GM18519 (cell line): ENCODE data around the gene NAV2.

Experiments
- ATAC-seq: cut with Tn5 transposase; IDR thresholded peaks from one replicate; pipeline ENCODE4 v1.9.1; 2021; ENCODE audit warnings: mild to moderate bottlenecking, moderate library complexity; ENCODE audit not compliant: unreplicated experiment, low FRiP score

Gene NAV2

GRCh38 chr11:19822531-19822930 is 109.9 kb downstream of the NAV2 start:
- no peak for ATAC-seq

GRCh38 chr11:19826606-19827005 is 114.0 kb downstream of the NAV2 start:
- ATAC-seq, result no peak

- ATAC-seq, result no peak
Observed at GRCh38 chr11:19827399-19828135, 114.9 kb downstream of the NAV2 start.

DNA sequence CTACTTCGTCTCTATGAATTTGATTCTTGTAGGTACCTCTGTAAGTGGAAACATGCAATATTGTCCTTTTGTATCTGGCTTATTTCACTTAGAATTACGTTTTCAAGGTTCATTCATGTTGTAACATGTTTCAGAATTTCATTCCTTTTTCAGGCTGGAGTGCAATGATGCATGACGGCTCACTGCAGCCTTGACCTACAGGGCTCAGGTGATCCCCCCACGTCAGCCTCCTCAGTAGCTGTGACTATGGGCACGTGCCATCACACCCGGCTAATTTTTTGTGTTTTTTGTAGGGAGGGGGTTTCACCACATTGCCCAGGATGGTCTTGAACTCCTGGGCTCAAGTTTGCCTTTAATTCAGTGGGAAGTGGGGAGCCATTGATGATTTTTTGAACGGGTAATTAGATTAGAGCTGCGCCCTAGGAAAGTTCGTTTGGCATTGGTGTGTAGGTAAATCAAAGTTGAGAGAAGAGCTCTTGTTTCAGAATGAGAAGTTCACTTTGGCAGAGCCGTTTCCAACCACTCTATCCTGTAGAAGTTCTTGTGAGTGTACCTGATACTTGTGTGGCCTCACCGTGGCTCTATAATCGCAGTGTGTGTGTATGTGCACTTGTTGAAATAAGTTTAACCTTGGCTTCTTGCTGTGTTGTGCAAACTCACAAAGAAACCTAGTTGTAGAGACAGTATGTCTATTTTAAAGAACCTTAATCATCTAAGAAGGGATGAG is 115.9 kb downstream of the NAV2 start:
- no peak for ATAC-seq

DNA sequence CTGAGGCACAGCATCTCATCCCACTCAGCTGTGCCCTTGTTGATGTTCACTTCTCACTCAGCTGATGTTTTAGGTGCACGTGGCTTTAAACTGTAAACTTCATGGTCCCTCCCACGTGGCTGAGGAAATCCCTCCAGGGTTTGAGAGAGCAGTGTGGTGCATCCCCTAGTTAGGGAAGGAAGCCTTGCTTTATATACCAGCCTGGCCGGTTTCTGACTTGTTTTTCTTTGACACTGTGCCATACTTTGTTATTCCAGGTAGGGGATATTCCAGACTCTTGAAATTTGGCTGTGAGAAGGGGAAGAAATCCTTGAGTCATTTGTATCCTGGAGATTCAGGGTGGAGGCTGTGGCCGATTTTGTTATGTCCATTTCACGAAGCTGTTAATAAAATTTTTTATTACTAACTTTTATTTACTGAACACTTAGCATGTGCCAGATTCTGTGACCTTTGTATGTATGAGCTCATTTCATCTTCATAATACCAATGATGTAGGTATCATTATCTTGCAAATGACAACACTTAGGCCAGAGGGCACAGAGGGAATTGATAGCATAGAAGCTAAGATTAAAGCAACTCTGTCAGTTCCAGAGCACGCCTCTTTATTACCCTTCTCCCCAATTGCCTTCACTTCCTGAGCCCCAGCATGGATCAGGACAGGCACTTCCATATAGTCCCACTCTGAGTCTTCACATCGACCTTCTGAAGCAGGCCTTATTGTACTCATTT is 116.6 kb downstream of the NAV2 start:
- ATAC-seq, result no peak

DNA sequence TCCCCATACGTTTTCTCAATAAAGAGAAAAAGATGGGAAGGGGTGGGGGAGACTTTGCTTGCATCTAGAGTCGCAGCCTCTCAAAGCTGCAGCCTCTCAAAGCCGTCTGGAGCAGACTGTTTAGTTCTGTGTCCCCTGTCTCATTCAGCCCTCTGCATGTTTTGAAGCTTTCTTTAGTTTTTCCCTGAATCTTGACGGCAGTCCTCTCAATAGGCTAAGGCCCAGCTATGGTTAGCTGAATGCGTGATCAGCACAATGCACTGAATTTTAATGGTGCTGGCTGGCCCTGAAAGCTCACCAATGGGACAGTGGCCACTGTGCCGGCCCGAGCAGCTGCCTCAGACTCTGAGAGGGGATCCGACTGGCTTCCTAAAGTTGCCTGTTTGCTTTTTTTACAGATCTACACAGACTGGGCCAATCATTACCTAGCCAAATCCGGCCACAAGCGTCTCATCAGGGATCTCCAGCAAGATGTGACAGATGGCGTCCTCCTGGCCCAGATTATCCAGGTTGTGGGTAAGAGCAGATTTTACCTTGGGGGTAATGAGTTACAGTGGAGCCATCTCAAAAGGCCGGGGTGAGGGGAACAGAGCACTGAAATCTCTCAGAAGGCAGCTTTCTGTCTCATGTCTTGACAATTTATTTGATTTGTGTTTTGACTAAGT is 119.6 kb downstream of the NAV2 start:
- ATAC-seq, result no peak

- no peak for ATAC-seq
Observed at GRCh38 chr11:19832901-19833300, 120.3 kb downstream of the NAV2 start.

- ATAC-seq, result no peak
Observed at GRCh38 chr11:19834771-19835170, 122.1 kb downstream of the NAV2 start.

- ATAC-seq, result no peak
Observed at GRCh38 chr11:19836666-19837065, 124.0 kb downstream of the NAV2 start.

DNA sequence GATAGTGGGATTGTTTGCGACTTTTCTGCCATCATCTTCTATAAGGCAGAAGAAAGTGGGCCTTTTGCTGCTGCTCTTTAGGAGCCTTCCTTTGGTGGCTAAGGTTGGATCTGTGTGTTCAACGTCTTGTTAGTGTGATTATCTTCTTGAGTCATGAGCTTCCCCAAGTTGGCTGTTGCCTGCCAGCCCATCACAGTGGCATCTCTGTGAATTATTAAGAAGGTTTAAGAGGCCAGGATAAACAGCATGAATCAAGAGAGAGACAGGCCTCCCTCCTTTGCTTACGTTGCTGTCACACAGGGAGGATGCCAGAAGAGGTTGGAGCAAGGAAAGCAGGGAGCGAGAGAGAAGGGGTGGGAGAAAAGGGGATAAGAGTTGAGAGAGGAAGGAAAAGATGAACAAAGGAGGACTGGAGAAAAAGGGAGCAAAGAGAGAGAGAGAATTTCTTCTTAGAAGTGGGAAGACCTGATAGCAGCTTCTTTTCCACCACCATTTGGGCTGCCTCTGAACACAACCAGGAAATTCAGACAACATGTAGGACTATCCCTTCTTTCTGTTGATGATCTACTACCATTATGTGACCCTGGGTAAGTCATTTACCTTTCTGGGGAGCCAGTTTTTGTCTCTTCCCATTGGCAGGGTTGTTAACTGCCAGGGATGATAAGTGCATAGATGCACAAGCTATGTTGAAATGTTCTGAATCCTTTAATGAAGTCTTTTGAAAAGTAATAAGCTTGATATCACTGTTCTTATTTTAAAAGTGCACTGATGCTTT is 126.5 kb downstream of the NAV2 start:
- no peak for ATAC-seq

DNA sequence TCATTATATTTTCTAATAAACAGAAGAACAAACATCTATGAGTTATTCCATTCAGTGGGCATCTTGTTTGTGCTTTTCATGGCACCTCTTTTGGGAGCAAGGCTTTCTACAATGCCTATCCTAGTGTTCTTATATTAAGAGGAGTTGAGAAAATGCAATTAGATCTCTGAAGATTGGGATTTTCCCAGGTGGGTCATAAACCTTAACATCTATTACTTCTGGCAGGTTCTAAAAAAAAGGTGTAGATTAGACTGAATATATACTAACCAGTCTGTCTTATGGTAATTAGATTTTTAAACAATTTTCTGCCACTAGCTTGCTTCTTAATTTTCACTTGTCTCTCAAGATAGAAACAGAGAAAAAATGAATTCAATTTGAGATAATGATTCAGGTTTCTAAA is 128.3 kb downstream of the NAV2 start:
- ATAC-seq, result no peak

DNA sequence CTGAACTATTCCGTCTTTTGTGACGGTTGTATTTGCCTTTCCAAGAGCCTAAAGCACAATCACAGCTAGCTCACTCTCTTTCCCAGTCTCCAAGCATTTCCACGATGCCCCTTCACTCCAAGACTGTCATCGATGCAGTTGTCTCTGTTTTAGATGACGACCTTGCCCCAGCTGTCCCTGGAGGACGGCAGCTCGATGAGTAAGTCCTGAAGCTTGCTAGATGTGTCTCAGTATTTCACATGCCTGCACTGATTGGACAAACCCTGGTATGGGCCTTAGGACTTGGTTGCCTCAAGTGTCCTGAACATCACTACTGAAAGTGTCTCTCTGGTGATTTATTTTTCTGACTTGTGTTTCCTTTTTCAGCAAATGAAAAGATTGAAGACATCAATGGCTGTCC is 129.9 kb downstream of the NAV2 start:
- no peak for ATAC-seq

- no peak for ATAC-seq
Observed at GRCh38 chr11:19843079-19843478, 130.4 kb downstream of the NAV2 start.

DNA sequence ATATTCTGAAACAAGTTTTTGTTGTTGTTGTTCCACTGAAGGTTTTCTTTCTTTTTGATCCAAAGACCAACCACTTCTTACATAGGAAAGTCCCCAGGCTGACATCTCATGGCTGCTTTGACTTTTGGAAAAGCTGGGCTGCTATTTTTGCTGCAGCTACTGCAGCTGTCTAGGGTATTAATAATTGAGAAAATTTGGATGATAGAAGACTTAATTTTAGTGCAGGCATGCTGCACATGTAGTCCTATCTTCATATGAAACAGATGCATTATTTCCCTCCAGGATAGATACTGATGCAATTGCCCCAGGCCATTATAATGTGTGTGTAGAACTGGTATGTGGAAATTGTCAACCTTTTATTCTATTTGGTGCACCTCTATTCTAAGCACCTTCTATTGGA is 131.4 kb downstream of the NAV2 start:
- ATAC-seq, result no peak

GRCh38 chr11:19844806-19845205 is 132.2 kb downstream of the NAV2 start:
- ATAC-seq, result no peak

GRCh38 chr11:19845626-19846025 is 133.0 kb downstream of the NAV2 start:
- no peak for ATAC-seq

DNA sequence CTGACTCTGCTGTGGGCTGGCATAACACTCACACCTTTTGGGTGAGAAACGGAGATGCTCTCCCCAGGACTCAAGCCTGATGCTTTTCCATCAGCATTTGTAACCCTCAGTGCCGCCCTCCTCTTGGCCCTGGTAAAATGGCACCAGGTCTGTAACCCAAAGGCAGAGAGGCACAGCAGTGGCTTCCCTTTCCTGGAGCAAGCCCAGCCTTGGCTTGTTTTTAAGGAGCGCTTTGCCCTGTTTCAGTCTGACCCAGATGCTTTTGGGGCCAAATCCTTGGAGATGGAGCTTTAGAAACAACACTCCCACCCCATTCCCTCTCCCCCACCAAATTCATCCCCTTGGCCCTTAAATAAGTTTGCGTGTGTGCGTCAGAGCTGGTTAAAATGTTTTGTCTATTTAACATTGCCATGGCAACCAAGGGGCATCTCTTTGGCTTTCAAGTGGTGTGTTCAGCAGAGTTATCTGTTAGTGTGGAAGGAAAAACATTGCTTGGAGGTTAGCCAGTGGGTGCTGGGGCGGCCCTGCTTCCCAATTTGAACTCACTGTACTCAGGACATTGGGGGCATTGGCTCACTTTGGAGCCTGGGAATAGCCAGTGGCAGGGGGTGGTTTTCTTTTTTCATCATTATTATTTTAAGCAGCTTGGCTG is 134.1 kb downstream of the NAV2 start:
- no peak for ATAC-seq

DNA sequence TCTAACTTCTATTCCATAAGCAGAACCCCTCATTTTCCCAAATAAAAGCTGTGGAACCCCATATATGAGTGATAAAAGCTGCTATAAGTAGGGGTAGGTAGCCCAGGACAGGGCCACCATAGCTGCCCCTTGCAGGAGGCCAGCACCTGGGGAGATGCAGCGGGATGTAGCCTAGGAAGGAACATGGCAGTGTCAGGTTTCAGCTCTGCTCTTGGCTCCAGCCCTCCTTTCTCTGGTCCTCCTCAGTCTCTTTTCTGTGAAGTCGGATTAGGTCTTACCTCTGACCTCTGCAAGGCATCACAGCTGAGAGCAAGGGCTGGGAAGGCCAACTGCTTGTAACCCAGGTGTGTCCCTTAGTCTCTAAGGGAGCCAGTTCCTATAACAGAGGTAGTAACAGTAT is 135.6 kb downstream of the NAV2 start:
- no peak for ATAC-seq

DNA sequence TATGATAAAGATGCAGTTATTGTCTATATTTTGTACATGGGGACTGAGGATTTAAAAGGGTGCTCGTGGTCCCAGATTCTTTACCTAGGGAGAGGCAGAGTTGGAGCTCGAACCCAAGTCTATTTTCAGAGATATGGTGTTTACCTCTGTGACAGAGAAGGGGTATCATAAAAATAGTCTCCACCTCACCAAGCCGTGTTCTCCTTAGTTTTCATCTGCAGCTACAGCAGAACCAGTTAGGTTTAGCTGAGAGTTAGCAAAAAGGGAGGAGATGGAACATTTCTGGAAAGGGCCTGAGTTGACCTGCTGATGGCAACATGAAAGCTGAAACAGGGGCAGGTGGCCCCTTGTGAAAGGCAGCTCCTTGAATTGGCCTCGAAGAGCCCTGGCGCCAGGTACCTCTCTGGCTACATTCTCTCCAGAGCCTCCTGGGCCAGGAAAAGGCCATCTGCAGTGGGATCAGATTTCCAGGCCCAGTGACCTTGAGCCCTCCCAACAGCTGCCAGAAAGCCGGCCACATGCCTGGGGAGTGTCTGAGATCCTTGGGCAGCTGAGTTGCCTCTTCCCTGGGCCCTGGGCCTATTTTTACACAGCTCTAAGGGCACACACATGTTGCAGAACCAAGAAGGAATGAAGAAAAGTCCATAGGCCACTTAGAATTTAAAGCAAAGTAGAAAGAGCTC is 136.6 kb downstream of the NAV2 start:
- no peak for ATAC-seq
